ENCODE results near the gene ZSCAN1. TPM values are rescaled to one million over a fixed set of nuclear protein-coding genes. Genes with fewer than 3 reads are reported as not detected.

ZSCAN1 gene
- total RNA-seq, 4 donors from 2014 or later, result 1.5 TPM; not detected in 3

DNA sequence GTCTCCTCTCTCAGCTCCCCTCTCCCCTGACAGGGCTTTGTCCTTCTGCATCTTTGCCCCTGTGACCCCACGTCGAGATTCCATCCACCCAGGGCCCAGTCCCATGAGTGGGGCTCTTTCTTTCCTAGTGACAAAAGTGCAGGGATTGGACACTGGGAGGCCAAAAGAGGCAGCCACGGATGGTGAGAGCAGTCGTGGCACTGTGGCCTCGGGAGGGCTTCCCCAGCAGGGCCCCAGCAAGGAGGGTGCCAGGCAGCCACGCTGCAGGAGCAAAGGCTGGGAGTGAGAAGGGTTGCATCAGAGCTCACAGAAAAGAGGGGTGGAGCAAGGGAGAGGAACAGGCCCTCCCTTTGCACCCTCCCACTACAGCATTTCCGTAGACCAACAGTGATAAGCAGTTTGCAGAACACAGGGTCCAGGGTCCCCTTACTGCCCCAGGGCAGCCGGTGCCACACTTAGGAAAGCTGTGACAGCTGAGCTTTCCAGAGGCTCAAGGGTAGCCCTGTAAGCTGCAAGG lies 4.9 kb downstream of the ZSCAN1 start:
- H3K4me3 ChIP-seq, result no peak overlapping the region
- 8 to 11% methylated on average over 8 of the region's 8 CpGs for WGBS, 2 donors
- peaks cover 0 to 13% of the 10 kb centered on the region in 2 donors for H3K27me3 ChIP-seq
- no peak for TF ChIP-seq POLR2A (IDR thresholded peaks at IDR 0.05)
- TF ChIP-seq, protein P1, sequence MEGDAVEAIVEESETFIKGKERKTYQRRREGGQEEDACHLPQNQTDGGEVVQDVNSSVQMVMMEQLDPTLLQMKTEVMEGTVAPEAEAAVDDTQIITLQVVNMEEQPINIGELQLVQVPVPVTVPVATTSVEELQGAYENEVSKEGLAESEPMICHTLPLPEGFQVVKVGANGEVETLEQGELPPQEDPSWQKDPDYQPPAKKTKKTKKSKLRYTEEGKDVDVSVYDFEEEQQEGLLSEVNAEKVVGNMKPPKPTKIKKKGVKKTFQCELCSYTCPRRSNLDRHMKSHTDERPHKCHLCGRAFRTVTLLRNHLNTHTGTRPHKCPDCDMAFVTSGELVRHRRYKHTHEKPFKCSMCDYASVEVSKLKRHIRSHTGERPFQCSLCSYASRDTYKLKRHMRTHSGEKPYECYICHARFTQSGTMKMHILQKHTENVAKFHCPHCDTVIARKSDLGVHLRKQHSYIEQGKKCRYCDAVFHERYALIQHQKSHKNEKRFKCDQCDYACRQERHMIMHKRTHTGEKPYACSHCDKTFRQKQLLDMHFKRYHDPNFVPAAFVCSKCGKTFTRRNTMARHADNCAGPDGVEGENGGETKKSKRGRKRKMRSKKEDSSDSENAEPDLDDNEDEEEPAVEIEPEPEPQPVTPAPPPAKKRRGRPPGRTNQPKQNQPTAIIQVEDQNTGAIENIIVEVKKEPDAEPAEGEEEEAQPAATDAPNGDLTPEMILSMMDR (IDR thresholded peaks at IDR 0.05), result no peak
- no peak for TF ChIP-seq EP300 (IDR thresholded peaks at IDR 0.05)
- DNase-seq (ENCODE audit: low spot score in 2 of 2), result no peak
- H3K9me3 ChIP-seq, result peaks cover 0 to 100% (median 6%) of the 10 kb centered on the region in 4 donors
- peaks cover 0 to 7% (median 0%) of the 10 kb centered on the region in 3 donors for H3K36me3 ChIP-seq
- no peaks in the 10 kb centered on the region for H3K4me1 ChIP-seq
- H3K27ac ChIP-seq, result no peak overlapping the region

DNA sequence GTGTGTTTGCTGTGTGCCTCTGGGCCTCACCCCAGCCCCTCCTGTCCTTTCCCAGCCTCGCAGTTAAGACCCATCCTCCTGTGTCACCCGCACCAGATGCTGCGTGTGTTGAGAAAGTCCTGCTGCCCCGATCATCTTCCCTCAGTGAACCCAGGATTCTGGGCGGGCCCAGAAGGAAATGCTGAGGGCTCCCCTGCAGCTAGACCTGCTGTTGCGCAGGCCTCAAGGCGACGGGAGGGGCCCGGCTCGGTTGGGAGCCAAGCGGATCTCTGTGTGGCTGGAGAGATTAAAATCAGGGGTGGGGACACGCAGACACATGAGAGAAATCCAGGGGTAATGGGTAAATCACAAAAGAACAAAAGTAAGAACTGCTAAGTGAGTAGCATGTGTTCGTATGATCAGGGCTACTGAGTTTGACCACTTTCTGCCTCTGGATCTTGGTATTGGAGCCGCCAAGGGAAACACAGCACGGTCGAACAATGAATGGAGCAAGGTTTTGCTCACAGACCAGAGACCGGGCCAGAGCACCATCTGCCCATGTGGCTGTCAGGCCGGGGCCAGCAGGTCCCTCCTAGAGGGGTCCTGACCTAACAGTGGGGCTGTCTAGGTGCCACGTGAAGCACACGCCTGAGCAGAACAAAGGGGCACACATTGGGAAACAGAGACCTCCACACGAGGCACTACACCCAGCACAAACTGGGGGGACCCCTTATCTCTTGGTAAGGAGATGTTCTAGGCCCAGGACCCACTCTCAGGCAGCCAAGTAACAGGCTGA lies 7.1 kb downstream of the ZSCAN1 start:
- WGBS, 2 donors, result 81 to 86% methylated on average over 21 of the region's 21 CpGs
- no peak overlapping the region for H3K4me3 ChIP-seq
- TF ChIP-seq POLR2A (IDR thresholded peaks at IDR 0.05), result no peak
- TF ChIP-seq, protein P1 (IDR thresholded peaks at IDR 0.05), result no peak
- TF ChIP-seq EP300 (IDR thresholded peaks at IDR 0.05), result no peak
- peaks cover 0 to 100% (median 6%) of the 10 kb centered on the region in 4 donors for H3K9me3 ChIP-seq
- no peaks in the 10 kb centered on the region for H3K27me3 ChIP-seq
- H3K27ac ChIP-seq, result no peak overlapping the region
- no peak for DNase-seq (ENCODE audit: low spot score in 2 of 2)
- H3K36me3 ChIP-seq, result no peaks in the 10 kb centered on the region
- no peaks in the 10 kb centered on the region for H3K4me1 ChIP-seq

DNA sequence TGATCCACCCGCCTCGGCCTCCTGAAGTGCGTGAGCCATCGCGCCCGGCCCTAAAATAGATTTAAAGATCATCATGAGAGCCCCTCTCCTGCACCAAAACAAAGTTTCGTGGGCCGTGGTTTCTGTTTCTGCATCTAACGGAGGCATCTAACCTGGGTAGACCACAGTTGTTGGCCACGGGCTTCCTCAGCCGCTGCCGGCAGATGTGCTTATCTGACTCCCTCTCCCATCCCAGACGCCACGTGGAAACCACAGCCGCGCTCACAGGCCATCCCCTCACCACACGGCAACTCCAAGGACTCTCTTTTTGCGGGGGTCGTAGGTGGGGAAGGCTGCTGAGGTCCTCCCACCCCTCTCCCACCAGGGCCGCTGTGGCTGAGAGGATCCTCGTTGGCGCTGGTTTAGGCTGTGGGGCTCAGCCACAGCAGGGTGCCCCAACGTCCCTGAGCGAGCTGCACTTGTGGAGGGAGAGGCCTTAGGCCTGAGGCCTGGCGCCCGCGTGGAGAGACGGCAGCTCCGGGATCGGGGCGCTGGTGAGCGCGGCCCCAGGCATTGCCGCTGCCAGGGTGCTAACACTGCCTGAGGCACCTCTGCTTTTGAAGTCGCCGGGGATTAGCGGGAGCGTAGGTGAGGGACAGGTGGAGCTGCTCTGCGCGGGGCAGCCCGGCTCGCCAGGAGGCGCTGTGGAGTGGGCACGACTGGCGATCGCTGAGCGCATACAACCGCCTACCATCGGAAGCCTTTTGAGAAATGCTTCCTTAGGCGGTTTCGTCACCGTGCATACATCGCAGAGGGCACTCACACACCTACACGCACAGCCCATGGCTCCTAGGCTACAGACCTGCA lies 8.9 kb downstream of the ZSCAN1 start:
- WGBS, 2 donors, result 52 to 54% methylated on average over 34 to 52 of the region's 54 CpGs
- Histone ChIP-seq H3K4me1 (no peaks in the 10 kb centered on the region), H3K9me3 (peaks cover 0 to 100% (median 5%) of the 10 kb centered on the region in 4 donors)

GRCh38 chr19:58044391-58044790 lies 10.6 kb downstream of the ZSCAN1 start:
- Histone ChIP-seq H3K4me1 (no peaks in the 10 kb centered on the region), H3K27ac (no peak overlapping the region), H3K27me3 (no peaks in the 10 kb centered on the region), H3K36me3 (no peaks in the 10 kb centered on the region), H3K4me3 (no peak overlapping the region), H3K9me3 (peaks cover 0 to 100% (median 8%) of the 10 kb centered on the region in 4 donors)
- no peak for DNase-seq (ENCODE audit: low spot score in 2 of 2)
- whole genome bisulfite sequencing, 2 donors, result 69 to 78% methylated on average over 39 to 41 of the region's 42 CpGs
- TF ChIP-seq POLR2A (IDR thresholded peaks at IDR 0.05), result no peak
- TF ChIP-seq, protein P1 (IDR thresholded peaks at IDR 0.05), result no peak
- TF ChIP-seq EP300 (IDR thresholded peaks at IDR 0.05), result no peak

More for the DNA sequence above, 8.9 kb downstream of the ZSCAN1 start:
- H3K36me3 ChIP-seq, result no peaks in the 10 kb centered on the region
- no peaks in the 10 kb centered on the region for H3K27me3 ChIP-seq
- no peak overlapping the region for H3K4me3 ChIP-seq
- no peak overlapping the region for H3K27ac ChIP-seq
- TF ChIP-seq POLR2A (IDR thresholded peaks at IDR 0.05) (no peak), EP300 (IDR thresholded peaks at IDR 0.05) (no peak)
- TF ChIP-seq, protein P1 (IDR thresholded peaks at IDR 0.05), result no peak
- DNase-seq (ENCODE audit: low spot score in 2 of 2), result no peak

Measured in tibial nerve (tissue), 4 donors.